T-cell (primary cell): ENCODE data around the gene MPRIP. TPM values are rescaled to one million over a fixed set of nuclear protein-coding genes. Genes with fewer than 3 reads are reported as not detected.
"Not testable (repeated sequence)": the region's sequence is repeated elsewhere in the genome, so short reads cannot be mapped to it uniquely, and the experiment has no call there.

Source experiments
- ATAC-seq, 4 experiments: fragments of 200-7000 bp in 3 of 4; fragments of 150-1000 bp in 1 of 4; cut with Tn5 transposase; replicated peaks in 1 of 4; 1 replicate in 3 of 4; 2 replicates in 1 of 4; pipeline ENCODE4 v1.10.0; 2021; ENCODE audit warnings: moderate library complexity in 3 of 4, mild to moderate bottlenecking in 2 of 4, moderate number of reproducible peaks in 1 of 4
- CTCF ChIA-PET, 2 donors: fragments of 300-600 bp; sonication (Branson Sonifier 250); formaldehyde crosslinking; loops; one replicate each; lab custom pipeline; 2022; ENCODE audit warnings: antibody characterized with exemption in 2 of 2; lab: Charles Lee
- POLR2A ChIA-PET, 2 donors: fragments of 300-600 bp; sonication (Branson Sonifier 250); formaldehyde crosslinking; loops; one replicate each; lab custom pipeline; 2022; ENCODE audit warnings: antibody characterized with exemption in 2 of 2; lab: Charles Lee
- DNase-seq, 35 experiments: peaks; one replicate each; pipeline versions ENCODE4 v3.0.0 to v3.0.0-alpha.2; 2013 to 2023
- H3K27ac ChIP-seq: one replicate; pipeline ENCODE4 v1.5.1; 2013; ENCODE audit warnings: low read length
- H3K27me3 ChIP-seq, 2 experiments: replicated peaks in 1 of 2; 1 replicate in 1 of 2; 2 replicates in 1 of 2; pipeline versions ENCODE4 v1.6.1 to v1.7.0; 2013; ENCODE audit warnings: low read length in 1 of 2, mixed read lengths in 1 of 2; ENCODE audit not compliant: control insufficient read depth in 2 of 2, insufficient read depth in 2 of 2; ENCODE audit errors: extremely low read depth in 1 of 2
- H3K36me3 ChIP-seq, 2 donors: 1 replicate in 1 of 2; 2 replicates in 1 of 2; pipeline versions ENCODE4 v1.6.1 to v1.7.0; 2013; ENCODE audit warnings: low read length in 1 of 2; ENCODE audit not compliant: control insufficient read depth in 2 of 2, insufficient read depth in 1 of 2; ENCODE audit errors: extremely low read depth in 1 of 2
- H3K4me1 ChIP-seq, 2 experiments: 1 replicate in 1 of 2; 2 replicates in 1 of 2; pipeline versions ENCODE4 v1.6.1 to v1.7.0; 2013; ENCODE audit warnings: low read length in 2 of 2, mixed read lengths in 1 of 2; ENCODE audit not compliant: insufficient read depth in 2 of 2, control insufficient read depth in 1 of 2; ENCODE audit errors: extremely low read depth in 1 of 2
- H3K4me3 ChIP-seq, 2 donors: 1 replicate in 1 of 2; 2 replicates in 1 of 2; pipeline versions ENCODE4 v1.5.1 to v1.7.0; 2013; ENCODE audit warnings: mild to moderate bottlenecking in 2 of 2, low read length in 1 of 2, moderate library complexity in 1 of 2; ENCODE audit not compliant: control insufficient read depth in 1 of 2; ENCODE audit errors: extremely low read depth in 1 of 2
- H3K9me3 ChIP-seq: 2 replicates; pipeline ENCODE4 v1.7.0; 2013
- H3K27ac Mint-ChIP-seq, 2 donors: one replicate each; pipeline ENCODE4 v1.8.0; 2020 to 2021; ENCODE audit warnings: mild to moderate bottlenecking in 2 of 2, mixed read lengths in 2 of 2
- H3K27me3 Mint-ChIP-seq, 2 donors: one replicate each; pipeline ENCODE4 v1.8.0; 2021 to 2022; ENCODE audit warnings: mixed read lengths in 2 of 2
- H3K36me3 Mint-ChIP-seq: one replicate; pipeline ENCODE4 v1.8.0; 2021; ENCODE audit warnings: mixed read lengths
- H3K4me1 Mint-ChIP-seq, 3 donors: one replicate each; pipeline ENCODE4 v1.8.0; 2020 to 2022; ENCODE audit warnings: mixed read lengths in 3 of 3, mild to moderate bottlenecking in 1 of 3
- H3K4me3 Mint-ChIP-seq, 3 donors: one replicate each; pipeline ENCODE4 v1.8.0; 2020 to 2022; ENCODE audit warnings: mild to moderate bottlenecking in 3 of 3, mixed read lengths in 3 of 3, moderate library complexity in 3 of 3
- H3K9me3 Mint-ChIP-seq, 3 donors: one replicate each; pipeline ENCODE4 v1.8.0; 2020 to 2022; ENCODE audit warnings: mixed read lengths in 3 of 3
- WGBS: methylation state at CpG from one replicate; pipeline ENCODE4 v1.1.5; 2013; ENCODE audit warnings: missing lambda C conversion rate; ENCODE audit not compliant: insufficient coverage; 5-methylcytosine and 5-hydroxymethylcytosine counted together
- total RNA-seq, 35 experiments: library from RNA in 6 of 35; stranded (reverse) in 6 of 35; fragments of 120-200 nt in 1 of 35; gene quantifications; one replicate each; pipeline versions ENCODE4 v1.2.1 to v1.2.4 and lab custom pipeline; 2013 to 2026

Gene MPRIP
- total RNA-seq, 5 donors from 2014 or later (not counting 1 experiment from before 2014, with no cell fraction given) = 189 to 266 (median 247) TPM

DNA sequence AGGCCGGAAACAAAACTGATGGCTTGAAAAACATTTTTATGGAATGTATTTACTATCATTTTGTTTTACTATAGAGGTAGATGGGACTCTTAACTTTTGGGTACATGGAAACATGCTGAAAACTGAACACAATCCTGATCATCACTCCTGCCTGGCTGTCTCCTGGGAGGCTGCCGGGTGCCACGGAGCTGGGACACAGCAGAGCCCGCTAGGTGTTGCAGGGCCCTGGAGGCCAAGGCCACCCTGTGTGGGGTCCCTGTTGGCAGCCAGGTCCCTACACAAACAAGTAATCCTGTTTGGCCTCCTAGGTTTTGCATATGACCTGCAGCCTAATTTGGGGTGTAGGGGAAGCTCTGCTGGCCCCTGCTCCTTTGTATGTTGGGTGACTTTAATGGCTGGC, 146.3 kb downstream of the MPRIP start:
- ATAC-seq = no peak
- peak overlapping the region in 1 of 2 donors; percentile 44 for H3K27ac Mint-ChIP-seq
- no peaks in the 10 kb centered on the region for H3K27me3 Mint-ChIP-seq
- WGBS = 92% methylated on average over 3 of the region's 4 CpGs
- peaks cover 43 to 59% (median 45%) of the 10 kb centered on the region in 3 donors for H3K4me1 Mint-ChIP-seq
- peaks cover 22% of the 10 kb centered on the region for H3K36me3 Mint-ChIP-seq
- DNase-seq = no peak
- no peak overlapping the region for H3K27ac ChIP-seq
- no peaks in the 10 kb centered on the region for H3K9me3 ChIP-seq
- no peaks in the 10 kb centered on the region for H3K9me3 Mint-ChIP-seq
- peaks cover 17 to 36% of the 10 kb centered on the region in 2 experiments for H3K4me1 ChIP-seq
- ChIA-PET CTCF (interaction anchor here in 1 of 2 donors (0.5 kb wide), 1 partner anchor 136 kb away, joined by 3 read pairs; no protein-coding TSS in a partner anchor), POLR2A (interaction anchor here (0.6 to 0.8 kb wide), 2 partner anchors 10 to 198 kb away, joined by 3 to 4 read pairs; no protein-coding TSS in a partner anchor)
- H3K4me3 ChIP-seq = no peak overlapping the region
- peaks cover 3 to 31% of the 10 kb centered on the region in 2 donors for H3K36me3 ChIP-seq
- no peak overlapping the region for H3K4me3 Mint-ChIP-seq
- no peaks in the 10 kb centered on the region for H3K27me3 ChIP-seq

DNA sequence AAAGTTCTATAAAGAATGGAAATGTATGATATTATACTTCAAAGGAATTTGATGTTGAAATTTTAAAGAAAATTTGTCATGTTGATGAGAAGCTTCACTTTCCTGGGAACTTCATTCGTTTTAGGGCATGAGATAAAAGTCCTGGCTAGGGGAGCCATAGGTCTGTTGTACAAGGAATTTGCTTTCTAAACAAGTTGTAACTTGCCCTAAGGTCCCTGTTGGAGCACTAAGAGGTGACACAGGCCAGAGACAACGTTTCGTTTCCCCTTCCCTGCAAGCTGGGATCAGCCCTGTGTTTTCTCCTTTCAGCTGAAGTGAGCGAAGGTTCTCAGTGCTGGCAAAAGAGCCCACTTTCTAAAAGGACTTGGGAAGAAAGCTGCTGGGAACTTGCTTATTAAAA, 147.3 kb downstream of the MPRIP start:
- H3K36me3 ChIP-seq = peaks cover 3 to 26% of the 10 kb centered on the region in 2 donors
- peak overlapping the region in 1 of 2 donors; percentile 8 for H3K27ac Mint-ChIP-seq

GRCh38 chr17:17190188-17190587, 147.9 kb downstream of the MPRIP start:
- DNase-seq (no peak), ATAC-seq (no peak)
- no peaks in the 10 kb centered on the region for H3K9me3 ChIP-seq
- H3K36me3 ChIP-seq = peaks cover 3 to 26% of the 10 kb centered on the region in 2 donors
- no peak overlapping the region for H3K4me3 Mint-ChIP-seq
- no peaks in the 10 kb centered on the region for H3K9me3 Mint-ChIP-seq
- peaks cover 4 to 20% of the 10 kb centered on the region in 2 experiments for H3K4me1 ChIP-seq
- H3K27me3 ChIP-seq = no peaks in the 10 kb centered on the region
- H3K27ac ChIP-seq = no peak overlapping the region
- POLR2A ChIA-PET = no interaction called here
- H3K27ac Mint-ChIP-seq = peak overlapping the region in 1 of 2 donors; percentile 8
- WGBS = 96% methylated on average over 7 of the region's 7 CpGs
- CTCF ChIA-PET = interaction anchor here in 1 of 2 donors (0.6 kb wide), 1 partner anchor 850 kb away, joined by 3 read pairs; no protein-coding TSS in a partner anchor
- H3K36me3 Mint-ChIP-seq = peaks cover 16% of the 10 kb centered on the region
- H3K4me3 ChIP-seq = no peak overlapping the region
- no peaks in the 10 kb centered on the region for H3K27me3 Mint-ChIP-seq
- peaks cover 27 to 43% (median 29%) of the 10 kb centered on the region in 3 donors for H3K4me1 Mint-ChIP-seq

More for the DNA sequence above, 147.3 kb downstream of the MPRIP start:
- Mint-ChIP-seq H3K4me1 (peaks cover 33 to 49% (median 35%) of the 10 kb centered on the region in 3 donors), H3K9me3 (no peaks in the 10 kb centered on the region), H3K27me3 (no peaks in the 10 kb centered on the region), H3K4me3 (no peak overlapping the region), H3K36me3 (peaks cover 20% of the 10 kb centered on the region)
- ChIA-PET CTCF (no interaction called here), POLR2A (interaction anchor here (0.6 to 0.8 kb wide), 3 partner anchors 84 to 199 kb away, joined by 3 to 4 read pairs (median 3); no protein-coding TSS in a partner anchor)
- no peak overlapping the region for H3K4me3 ChIP-seq
- ATAC-seq (no peak), DNase-seq (no peak)
- WGBS = 20% methylated on average over 1 of the region's 4 CpGs
- H3K27me3 ChIP-seq = no peaks in the 10 kb centered on the region
- peaks cover 7 to 26% of the 10 kb centered on the region in 2 experiments for H3K4me1 ChIP-seq
- H3K9me3 ChIP-seq = no peaks in the 10 kb centered on the region
- no peak overlapping the region for H3K27ac ChIP-seq

- WGBS = 89% methylated on average over 9 of the region's 11 CpGs
- CTCF ChIA-PET = no interaction called here
Measured at GRCh38 chr17:17191346-17191792, 149.1 kb downstream of the MPRIP start.

GRCh38 chr17:17191961-17192381, 149.7 kb downstream of the MPRIP start:
- Histone ChIP-seq H3K9me3 (no peaks in the 10 kb centered on the region), H3K36me3 (peaks cover 0 to 19% of the 10 kb centered on the region in 2 donors), H3K4me1 (peaks cover 0 to 4% of the 10 kb centered on the region in 2 experiments), H3K27me3 (no peaks in the 10 kb centered on the region), H3K4me3 (no peak overlapping the region), H3K27ac (no peak overlapping the region)
- Mint-ChIP-seq H3K4me3 (no peak overlapping the region), H3K27ac (no peak overlapping the region), H3K4me1 (peaks cover 9 to 28% (median 19%) of the 10 kb centered on the region in 3 donors), H3K36me3 (peaks cover 6% of the 10 kb centered on the region), H3K9me3 (no peaks in the 10 kb centered on the region), H3K27me3 (no peaks in the 10 kb centered on the region)
- 72% methylated on average over 5 of the region's 10 CpGs for WGBS
- ChIA-PET CTCF (interaction anchor here in 1 of 2 donors (0.6 kb wide), 1 partner anchor 43 kb away, joined by 3 read pairs; no protein-coding TSS in a partner anchor), POLR2A (no interaction called here)
- ATAC-seq (no peak), DNase-seq (no peak)

More at GRCh38 chr17:17191346-17191792, 149.1 kb downstream of the MPRIP start:
- no peak for ATAC-seq
- no peak overlapping the region for H3K27ac ChIP-seq
- peak overlapping the region; percentile 48 to 63 for H3K27ac Mint-ChIP-seq
- peaks cover 0 to 10% of the 10 kb centered on the region in 2 experiments for H3K4me1 ChIP-seq
- no peak overlapping the region for H3K4me3 Mint-ChIP-seq
- POLR2A ChIA-PET = interaction anchor here in 1 of 2 donors (0.6 kb wide), 1 partner anchor 12 kb away, joined by 5 read pairs; no protein-coding TSS in a partner anchor
- no peaks in the 10 kb centered on the region for H3K27me3 Mint-ChIP-seq
- H3K36me3 Mint-ChIP-seq = peaks cover 7% of the 10 kb centered on the region
- H3K27me3 ChIP-seq = no peaks in the 10 kb centered on the region
- peaks cover 15 to 31% (median 20%) of the 10 kb centered on the region in 3 donors for H3K4me1 Mint-ChIP-seq
- H3K9me3 Mint-ChIP-seq = no peaks in the 10 kb centered on the region
- H3K4me3 ChIP-seq = no peak overlapping the region
- peaks cover 3 to 25% of the 10 kb centered on the region in 2 donors for H3K36me3 ChIP-seq
- no peaks in the 10 kb centered on the region for H3K9me3 ChIP-seq
- no peak for DNase-seq

DNA sequence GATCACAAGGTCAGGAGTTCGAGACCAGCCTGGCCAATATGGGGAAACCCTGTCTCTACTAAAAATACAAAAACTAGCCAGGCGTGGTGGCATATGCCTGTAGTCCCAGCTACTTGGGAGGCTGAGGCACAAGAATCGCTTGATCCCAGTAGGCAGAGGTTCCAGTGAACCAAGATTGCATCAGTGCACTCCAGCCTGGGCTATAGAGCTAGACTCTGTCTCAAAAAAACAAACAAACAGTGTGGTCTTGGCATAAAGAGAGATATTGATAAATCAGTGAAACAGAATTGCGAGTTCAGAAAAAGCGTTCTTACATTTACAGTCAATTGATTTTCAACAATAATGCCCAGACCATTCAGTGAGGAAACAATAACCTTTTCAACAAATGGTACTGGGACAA, 153.2 kb downstream of the MPRIP start:
- H3K27ac ChIP-seq, H3K9me3 Mint-ChIP-seq, POLR2A ChIA-PET, H3K36me3 ChIP-seq, H3K4me3 Mint-ChIP-seq, H3K9me3 ChIP-seq, H3K36me3 Mint-ChIP-seq, H3K4me1 ChIP-seq, DNase-seq, H3K27me3 ChIP-seq, H3K27ac Mint-ChIP-seq, H3K27me3 Mint-ChIP-seq, CTCF ChIA-PET, H3K4me3 ChIP-seq, ATAC-seq: not testable (repeated sequence)
- WGBS = 96% methylated on average over 3 of the region's 5 CpGs
- peaks cover 0 to 18% (median 16%) of the 10 kb centered on the region in 3 donors for H3K4me1 Mint-ChIP-seq
